HG03457 (cell line): ENCODE measurements around the gene RPH3AL.

Experiments
- ATAC-seq: cut with Tn5 transposase; IDR thresholded peaks from one replicate; pipeline ENCODE4 v1.9.1; 2021; ENCODE audit warnings: moderate number of reproducible peaks; ENCODE audit not compliant: unreplicated experiment

Gene RPH3AL

DNA sequence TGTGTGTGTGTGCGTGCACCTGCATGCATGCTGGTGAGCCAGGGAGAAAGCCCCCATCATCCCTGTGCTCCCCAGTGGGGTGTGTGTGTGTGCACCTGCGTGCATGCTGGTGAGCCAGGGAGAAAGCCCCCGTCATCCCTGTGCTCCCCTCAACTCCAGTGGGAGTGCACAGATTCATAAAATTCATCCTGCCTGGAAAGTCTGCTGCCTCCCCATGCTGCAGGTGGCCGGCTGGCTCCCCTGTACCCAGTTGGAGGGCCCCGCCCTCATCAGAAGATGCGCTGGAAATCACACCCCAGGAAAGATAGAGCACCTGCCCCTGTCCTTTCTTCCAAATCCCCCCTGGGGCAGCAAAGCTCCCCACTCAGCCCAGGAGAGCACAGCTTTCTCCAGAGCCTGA, 86.4 kb downstream of the RPH3AL start:
- no peak for ATAC-seq

DNA sequence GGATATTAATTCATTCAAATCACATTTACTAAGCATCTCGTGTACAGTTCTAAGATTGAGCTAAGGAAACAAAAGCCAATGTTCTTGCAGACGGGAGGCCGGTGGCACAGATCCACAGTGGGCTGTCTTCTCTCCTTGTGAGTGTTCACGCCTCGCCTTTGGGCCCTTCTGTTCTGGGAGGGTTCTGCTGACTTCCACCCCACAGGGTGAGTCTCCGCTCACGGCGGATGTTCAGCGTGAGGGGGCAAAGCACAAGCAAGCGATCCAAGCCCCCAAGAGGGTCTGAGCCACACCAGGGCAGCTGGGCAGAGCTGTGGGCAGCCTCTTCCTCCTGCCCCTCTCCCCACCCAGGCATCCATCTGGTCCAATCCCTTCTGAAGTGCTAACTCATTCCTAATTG, 86.9 kb downstream of the RPH3AL start:
- no peak for ATAC-seq

DNA sequence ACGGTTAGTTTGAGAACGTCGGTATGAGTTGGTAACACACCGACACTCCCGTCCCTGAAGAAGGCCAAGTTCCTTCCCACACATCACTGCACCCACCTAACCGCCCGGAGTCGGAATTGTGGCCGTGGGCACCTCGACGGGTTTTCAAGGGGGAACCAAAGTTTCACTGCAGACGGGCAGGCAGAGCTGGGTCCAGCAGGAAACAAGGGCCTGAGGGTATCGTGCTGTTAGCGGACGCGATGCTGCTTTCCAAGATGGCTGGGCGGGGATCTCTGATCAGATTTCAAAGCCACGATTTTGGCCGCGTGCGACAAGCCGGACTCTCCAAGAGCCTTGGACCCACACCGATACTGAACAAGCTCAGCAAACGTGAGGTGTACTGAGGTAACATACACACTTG, 88.8 kb downstream of the RPH3AL start:
- ATAC-seq: no peak

DNA sequence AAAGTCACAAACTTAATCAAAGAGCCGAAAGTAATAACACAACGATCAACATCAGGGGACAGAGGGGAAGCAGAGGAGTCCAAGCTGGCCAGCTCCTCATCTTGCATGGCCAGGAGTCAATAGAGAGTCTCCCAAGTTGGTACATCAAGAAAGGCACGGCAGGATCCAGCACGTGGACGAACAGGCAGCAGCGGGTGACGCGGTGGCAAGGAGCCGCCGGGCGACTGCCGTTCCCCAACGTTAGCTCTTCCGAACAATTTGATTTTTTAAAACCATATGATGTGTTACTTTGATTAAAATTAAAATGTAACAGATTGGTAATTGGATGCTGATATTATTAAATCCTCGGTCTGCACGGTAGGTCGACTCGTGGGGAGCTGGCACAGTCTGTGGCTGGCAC, 89.3 kb downstream of the RPH3AL start:
- ATAC-seq: no peak

DNA sequence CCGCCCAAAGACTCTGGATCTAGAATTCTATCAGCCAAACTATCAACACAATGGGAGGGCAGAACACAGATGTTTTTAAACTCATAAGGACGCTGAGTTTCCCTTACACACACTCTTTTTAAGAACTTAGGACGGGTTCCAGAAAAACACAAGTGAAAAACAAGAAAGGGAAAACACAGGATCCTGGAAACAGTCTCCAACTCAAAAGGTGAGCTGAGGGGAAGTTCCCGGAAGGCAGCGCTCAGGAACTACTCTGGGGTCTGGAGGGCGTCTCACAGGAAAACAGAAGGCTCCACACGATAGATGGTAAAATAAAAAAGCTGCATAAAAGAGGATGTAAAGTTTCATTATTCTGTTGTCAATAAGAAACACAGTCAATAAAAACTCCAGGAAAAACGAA, 91.0 kb downstream of the RPH3AL start:
- ATAC-seq: no peak

DNA sequence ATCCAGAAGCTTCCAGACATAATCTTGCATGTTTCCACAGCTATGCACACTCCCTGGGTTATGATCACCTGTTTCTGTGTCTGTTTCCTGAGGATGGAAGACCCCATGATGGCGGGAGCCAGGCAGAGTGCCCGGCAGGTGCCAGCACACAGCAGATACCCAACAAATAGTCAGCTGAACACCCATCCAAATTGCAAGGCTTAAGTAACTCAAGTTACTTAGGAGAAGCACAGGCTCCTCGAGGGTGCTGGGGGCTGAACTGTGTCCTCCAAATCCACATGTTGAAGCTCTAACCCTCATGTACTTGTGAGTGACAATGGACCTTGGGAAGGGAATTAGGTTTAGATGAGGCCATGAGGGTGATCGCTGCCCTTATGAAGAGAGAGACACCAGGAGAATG, 91.7 kb downstream of the RPH3AL start:
- ATAC-seq: no peak

DNA sequence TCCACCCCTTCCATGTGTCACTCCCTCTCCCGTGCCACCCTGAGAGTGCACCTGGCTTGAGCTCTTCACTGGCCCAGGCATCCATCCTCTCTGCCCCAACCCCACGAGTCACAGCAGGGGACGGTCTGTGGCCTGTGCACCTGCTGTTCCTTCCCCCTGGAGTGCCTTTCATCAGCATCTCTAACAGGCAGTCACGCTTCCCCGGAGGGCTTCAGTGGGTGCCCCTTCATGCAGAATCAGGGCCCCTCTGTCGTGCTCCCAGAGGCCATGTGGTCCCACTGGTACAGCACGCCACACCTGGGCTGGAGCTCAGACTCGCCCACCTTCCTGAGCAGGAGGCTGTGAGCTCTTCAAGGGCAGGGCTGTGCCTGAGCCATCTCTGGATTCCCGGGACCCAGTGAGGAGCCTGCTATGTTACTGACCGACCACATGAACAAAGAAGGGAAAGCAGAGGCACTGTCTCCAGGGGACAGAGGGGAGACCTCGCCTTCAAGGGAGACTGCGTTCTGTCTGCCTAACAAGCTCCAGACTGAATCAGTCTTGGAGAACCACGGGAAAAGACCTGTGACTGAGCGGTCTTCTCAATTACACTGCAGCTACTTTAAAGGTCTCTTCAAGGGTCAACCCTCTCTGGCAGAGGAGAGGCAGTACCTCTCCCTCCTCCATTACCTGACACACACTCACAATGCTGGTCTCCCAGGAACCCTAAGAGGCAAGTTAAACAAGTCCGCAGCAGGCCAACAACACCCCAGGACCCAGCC, 92.4 kb downstream of the RPH3AL start:
- ATAC-seq: no peak

DNA sequence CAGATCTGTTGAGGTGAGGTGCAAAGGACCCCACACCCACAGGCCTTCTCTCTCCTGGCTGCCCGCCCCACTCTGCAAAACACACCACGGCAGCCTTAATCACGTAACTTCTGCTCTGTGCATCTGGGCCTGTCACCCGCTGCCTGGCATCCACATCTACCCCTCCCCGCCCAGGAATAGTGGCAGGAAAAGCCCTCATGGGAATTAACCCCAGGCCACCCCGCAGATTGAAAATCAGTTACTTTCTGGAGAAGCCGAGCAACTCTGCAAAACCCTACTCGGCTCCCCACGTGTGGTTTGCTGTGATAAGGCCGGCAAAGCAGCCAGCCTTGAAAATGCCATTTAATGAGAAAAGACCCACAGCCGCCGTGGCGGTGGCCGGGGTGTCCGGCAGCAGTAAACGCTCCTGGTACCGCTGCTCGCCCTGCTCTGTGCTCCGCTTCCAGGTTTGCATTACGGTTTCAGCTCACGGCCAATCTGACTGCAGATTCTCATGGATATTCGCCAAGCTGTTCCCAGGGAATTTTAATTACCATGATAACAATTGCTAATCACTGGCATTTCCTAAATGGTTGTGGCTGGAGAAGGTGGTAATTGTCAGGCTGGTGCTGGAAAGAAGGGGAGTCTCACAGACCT, 93.1 kb downstream of the RPH3AL start:
- no peak for ATAC-seq

DNA sequence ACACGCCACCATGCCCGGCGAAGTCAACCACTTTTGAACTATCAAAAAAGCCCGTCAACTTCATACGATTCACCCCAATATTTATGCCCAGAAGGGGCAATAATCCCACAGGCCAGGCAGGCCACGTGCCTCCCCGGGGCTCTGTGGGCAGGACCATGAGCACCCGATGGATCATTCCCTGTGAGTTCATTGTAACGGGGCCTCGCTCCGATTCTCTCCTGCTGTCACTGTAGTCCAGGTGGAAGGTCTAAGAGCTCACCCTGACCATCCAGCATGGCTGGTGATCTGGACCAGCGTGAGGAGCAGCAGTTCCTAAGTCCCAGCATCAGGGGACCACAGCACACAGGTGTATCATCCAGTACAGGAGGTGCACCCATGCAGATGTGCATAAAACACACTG, 93.7 kb downstream of the RPH3AL start:
- ATAC-seq: no peak

DNA sequence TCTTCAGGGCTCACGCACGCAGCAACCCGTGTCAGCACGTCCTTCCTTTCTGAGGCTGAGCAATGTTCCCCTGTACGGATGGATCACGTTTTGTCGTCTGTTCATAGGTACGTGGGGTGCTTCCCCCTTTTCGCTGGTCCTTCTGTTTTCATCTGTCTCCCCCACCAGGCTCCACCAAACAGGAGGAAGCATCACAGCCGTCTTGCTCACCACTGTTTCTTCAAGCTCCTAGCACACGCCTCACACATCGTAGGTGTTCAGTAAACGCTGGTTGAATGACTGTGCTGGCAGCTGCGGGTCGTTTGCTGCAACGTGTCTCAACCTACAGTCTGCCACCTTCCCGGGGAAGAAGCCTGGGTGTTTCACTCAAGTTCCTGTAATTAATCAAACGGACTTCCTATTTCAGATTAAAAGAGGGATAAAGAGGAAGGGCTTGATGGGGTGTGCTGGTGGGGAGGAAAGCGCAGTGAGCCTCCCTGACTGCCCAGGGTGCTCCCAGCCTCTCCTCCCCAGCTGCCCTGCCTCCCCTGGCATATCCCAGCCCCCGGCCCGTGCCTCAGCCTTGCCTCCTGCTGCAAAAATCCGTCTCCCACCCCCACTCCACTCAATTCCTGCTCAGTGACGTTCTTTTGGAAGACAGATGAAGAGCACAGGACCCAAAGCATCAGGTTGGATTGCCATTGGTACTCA, 94.4 kb downstream of the RPH3AL start:
- no peak for ATAC-seq

DNA sequence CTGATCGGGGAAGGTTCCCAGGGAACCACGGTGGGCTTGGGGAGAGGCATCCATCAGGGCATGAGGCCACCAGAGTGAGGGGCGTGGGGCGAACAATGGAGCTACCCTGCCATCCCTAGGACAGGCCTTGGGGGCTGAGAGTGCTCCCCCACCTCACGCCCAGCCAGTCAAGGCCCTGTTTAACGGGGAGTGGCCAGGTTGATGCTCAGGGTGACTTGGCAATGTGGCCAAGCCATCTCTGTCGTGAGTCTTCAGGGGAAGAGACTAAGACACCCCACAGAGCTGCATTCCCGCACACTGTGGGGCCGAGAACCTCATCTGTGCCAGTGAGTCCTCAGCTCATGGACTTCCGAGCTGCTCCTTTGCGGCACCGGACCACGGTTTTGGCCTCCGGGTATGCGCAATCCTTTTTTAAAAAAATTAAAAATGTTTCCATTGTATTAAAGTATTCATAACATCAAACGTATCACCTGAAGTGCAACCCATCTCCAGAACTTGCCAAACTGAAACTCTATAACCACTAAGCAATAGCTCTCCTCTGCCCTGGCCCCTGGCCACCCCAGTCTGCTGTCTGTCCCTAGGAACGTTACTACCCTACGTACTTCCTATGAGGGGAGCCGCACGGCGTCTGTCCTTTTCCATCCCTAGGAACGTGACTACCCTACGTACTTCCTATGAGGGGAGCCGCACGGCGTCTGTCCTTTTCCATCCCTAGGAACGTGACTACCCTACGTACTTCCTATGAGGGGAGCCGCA, 99.3 kb downstream of the RPH3AL start:
- ATAC-seq: no peak

DNA sequence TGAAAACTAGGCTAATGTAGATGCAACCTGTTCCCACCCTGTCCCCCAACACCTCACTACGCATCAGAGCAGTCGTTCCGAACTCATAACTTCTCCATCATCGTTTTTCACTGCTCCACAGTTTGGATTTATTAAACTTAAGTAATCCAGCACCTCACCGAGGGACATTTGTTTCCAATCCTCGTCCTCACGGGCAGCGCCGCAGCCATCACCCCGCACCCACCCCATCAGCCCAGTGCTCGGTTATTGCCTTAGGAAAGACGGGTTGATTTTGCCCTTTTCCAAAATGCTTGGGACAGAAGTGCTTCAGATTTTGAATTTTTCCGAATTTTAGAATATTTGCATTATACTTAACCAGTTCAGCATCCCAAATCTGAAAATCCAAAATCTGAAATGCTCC, 100.2 kb downstream of the RPH3AL start:
- ATAC-seq: no peak

DNA sequence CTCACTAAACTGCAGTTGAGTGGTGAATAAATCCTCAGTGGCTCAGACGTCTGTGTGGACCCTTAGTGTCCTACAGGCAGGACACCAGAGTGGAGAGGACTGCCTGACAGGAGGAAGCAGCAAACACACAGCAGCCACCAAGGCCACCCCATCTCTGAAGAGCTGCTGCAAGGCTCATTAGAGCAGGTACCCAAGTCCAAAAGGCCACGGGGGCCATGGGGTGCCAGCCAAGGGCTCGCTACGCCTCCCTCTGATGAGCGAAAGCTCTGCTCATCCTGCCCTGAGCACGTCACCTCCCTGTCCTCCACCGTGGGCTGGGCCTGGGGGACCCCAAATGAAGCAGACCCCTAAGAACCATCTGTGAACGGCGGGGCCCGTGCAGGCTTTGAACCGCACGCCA, 101.1 kb downstream of the RPH3AL start:
- ATAC-seq: no peak

DNA sequence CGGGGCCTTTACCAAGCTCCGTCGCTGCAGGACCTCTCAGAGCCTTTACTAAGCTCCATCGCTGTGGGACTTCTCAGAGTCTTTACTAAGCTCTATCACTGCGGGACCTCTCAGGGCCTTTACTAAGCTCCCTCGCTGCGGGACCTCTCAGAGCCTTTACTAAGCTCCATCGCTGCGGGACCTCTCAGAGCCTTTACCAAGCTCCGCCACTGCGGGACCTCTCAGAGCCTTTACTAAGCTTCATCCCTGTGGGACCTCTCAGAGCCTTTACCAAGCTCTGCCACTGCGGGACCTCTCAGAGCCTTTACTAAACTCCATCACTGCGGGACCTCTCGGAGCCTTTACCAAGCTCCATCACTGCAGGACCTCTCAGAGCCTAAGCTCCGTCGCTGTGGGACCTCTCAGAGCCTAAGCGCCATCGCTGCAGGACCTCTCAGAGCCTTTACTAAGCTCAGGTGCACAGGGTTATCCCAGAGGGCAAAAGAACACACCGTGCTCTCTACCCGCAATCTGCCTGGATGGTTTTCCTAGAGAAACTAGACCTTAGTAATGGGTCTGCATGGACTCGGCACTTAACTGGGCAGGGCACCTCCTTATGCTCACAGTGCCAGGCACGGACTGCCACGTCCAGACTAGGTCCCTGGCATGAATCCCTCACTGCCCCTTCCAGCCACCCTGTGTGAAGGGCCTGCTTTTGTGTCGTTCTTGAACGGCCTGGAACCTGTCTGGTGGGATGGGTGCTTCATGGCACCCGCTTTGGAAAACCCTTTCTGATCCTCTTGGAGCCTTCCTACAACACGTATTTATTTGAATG, 101.9 kb downstream of the RPH3AL start:
- ATAC-seq: no peak

DNA sequence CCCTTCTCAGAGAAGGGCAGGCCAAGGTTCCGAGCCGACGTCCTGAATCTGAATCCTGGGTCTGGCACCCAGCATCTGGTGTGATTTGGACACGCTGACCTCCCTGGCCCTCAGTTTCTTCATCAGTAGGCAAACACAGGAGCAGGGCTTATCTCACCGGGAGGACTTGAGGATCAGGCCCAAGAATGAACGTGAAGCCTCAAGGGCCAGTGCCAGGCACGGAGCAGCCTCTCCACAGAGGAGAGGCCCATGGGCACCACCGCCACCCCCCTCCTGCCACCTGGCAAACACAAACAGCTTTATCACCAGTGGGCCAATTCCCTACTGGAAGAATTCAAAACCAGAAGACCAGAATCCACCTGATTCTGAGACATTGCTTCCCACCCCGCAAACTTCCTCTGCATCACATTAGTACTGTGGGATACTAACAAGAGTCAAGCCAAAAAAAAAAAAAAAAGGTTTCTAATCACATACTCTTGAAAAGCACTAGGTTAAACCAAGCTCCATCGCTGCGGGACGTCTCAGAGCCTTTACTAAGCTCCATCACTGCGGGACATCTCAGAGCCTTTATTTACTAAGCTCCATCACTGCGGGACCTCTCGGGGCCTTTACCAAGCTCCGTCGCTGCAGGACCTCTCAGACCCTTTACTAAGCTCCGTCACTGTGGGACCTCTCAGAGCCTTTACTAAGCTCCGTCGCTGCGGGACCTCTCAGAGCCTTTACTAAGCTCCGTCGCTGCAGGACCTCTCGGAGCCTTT, 103.2 kb downstream of the RPH3AL start:
- no peak for ATAC-seq

DNA sequence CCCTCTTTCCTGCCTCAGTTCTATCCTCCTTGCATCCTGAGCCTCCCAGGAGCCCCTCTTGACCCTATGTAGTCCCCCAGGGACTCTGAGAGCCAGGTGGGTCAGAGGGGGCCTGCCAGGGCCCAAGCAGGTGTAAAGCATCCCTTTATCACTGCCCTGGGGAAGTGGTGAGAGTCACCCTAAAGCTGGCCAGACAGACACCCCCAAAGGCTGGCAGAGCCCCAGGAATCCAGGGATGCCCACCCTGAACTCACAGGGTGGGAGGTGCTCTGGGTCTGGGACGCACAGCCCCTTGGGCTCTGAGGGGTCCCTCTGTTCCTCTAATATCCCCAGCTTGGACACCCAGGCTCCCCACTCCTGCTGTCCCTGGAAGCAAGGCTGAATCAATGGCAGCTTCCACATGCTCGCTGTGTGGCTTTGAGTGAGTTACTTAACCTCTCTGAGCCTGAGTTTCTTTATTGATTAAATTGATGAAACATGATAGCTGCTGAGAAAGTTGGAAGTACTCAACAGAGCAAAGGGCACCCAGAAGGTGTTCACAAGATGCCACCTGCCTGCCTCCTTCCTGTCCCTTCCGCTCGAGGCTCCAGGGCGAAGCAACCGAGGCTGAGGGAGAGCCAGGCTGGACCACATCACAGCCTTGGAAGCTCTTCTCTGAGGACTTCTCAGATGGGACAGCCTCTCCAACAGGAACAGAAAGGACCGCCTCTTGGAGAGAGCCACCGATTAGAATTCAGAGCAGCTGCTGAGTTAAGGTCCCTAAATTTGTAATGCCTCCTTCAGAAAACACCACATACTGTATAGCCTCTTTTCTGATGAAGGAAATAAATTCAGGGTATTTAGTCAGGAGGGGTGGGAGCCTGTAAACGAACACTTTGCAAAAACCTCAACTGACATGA, 104.0 kb downstream of the RPH3AL start:
- no peak for ATAC-seq

DNA sequence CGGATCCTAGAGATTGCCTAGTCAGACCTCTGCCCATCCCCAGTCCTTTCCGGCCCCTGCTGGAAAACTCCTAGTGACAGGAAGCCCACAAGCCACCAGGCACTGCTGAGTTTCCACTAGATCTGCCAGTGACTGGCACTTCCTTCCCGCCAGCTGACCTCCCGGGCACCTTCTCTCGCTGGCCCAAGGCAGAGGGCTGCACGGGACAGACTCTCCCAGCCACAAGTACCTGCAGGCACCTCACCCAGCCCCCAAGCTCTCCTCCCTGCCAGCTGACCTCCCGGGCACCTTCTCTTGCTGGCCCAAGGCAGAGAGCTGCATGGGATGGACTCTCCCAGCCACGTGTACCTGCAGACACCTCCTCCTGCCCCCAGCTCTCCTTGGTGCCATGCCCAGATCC, 104.8 kb downstream of the RPH3AL start:
- ATAC-seq: no peak

DNA sequence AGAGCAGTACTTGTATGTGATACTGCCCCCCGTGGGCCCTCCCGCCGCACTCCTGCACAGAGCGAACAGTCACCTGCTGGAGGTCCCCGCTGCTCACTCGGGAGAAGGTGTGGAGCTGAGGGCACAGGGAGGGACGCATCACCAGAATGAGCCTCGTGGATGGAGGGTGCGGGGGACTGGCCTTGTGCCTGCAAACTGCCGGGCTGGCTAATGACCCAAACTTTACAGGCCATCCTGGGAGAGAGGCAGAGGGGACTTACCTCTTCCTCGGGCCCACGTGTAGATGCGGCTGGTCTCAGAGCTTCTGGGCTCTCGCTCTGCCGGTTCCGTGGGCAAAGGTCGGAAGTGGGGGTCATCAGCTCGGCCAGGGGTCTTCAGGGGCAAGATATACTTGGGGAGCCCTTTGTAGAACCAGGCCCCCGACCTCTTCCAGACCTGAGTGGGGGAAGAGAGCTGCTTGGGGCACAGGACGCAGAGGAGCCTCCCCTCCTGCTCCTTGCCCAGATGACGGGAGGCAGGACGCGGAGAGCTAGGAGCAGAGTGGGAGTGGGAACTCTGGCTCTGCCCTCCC, 105.7 kb downstream of the RPH3AL start:
- ATAC-seq: no peak

DNA sequence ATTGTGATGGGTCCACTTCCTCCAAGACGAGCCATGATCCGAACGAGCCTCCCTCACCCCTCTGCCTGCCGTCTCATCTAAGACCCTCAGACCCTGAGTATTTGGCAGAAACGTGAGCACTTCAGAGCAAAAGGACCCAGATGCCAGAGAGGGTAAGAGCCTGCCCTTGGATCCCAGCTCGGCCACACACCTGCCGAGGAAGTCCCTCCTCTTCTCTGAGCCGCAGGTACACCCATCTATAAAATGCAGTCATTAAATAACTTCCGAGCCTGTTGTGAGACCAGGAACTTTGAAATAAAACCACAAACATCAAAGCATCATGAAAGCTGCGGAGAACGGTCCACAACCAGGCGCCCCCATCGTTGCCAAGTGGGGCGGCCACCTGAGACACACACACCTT, 106.4 kb downstream of the RPH3AL start:
- ATAC-seq: no peak
